Karpas-422 (cell line): ENCODE results near the gene TIE1. TPM values are rescaled to one million over a fixed set of nuclear protein-coding genes. Genes with fewer than 3 reads are reported as not detected.

Source experiments
- DNase-seq: peaks from one replicate; pipeline ENCODE4 v3.0.0-alpha.2; 2015
- H2AFZ ChIP-seq: fragments of 200-600 bp; sonication (generic); 2 replicates; pipeline ENCODE4 v1.6.1; 2014; ENCODE audit warnings: antibody characterized with exemption, low read length, mixed read lengths
- H3K27ac ChIP-seq: fragments of 200-600 bp; sonication (generic); 2 replicates; pipeline ENCODE4 v1.5.1; 2014; ENCODE audit warnings: mild to moderate bottlenecking, low read length, moderate library complexity
- H3K27me3 ChIP-seq: fragments of 200-600 bp; sonication (generic); 2 replicates; pipeline ENCODE4 v1.6.1; 2014; ENCODE audit warnings: low read length, mixed read lengths
- H3K36me3 ChIP-seq: fragments of 200-600 bp; sonication (generic); 2 replicates; pipeline ENCODE4 v1.6.1; 2014; ENCODE audit warnings: low read length, mixed read lengths; ENCODE audit not compliant: insufficient read depth
- H3K4me1 ChIP-seq: fragments of 200-600 bp; sonication (generic); 2 replicates; pipeline ENCODE4 v1.6.1; 2014; ENCODE audit warnings: mild to moderate bottlenecking, low read length, mixed read lengths
- H3K4me2 ChIP-seq: fragments of 200-600 bp; sonication (generic); 2 replicates; pipeline ENCODE4 v1.6.1; 2014; ENCODE audit warnings: low read length, low read depth, mild to moderate bottlenecking; ENCODE audit not compliant: poor library complexity, severe bottlenecking
- H3K4me3 ChIP-seq: fragments of 200-600 bp; sonication (generic); 2 replicates; pipeline ENCODE4 v1.5.1; 2014; ENCODE audit warnings: mild to moderate bottlenecking, antibody characterized with exemption, low read length, mixed read lengths
- H3K79me2 ChIP-seq: fragments of 200-600 bp; sonication (generic); 2 replicates; pipeline ENCODE4 v1.6.1; 2014; ENCODE audit warnings: mild to moderate bottlenecking, low read length, mixed read lengths
- H3K9ac ChIP-seq: fragments of 200-600 bp; sonication (generic); 2 replicates; pipeline ENCODE4 v1.6.0; 2014; ENCODE audit warnings: low read length
- H3K9me2 ChIP-seq: fragments of 200-600 bp; sonication (generic), shearing (Covaris generic); replicated peaks from 2 replicates; pipeline ENCODE4 v1.6.0; 2014; ENCODE audit warnings: mild to moderate bottlenecking, low read length, moderate library complexity; ENCODE audit not compliant: insufficient read depth
- H3K9me3 ChIP-seq: fragments of 300-700, 200-600 bp; sonication (generic); 2 replicates; pipeline ENCODE4 v1.6.1; 2014; ENCODE audit warnings: low read length, mixed read lengths
- H4K20me1 ChIP-seq: fragments of 200-600 bp; sonication (generic); 2 replicates; pipeline ENCODE4 v1.6.1; 2014; ENCODE audit warnings: mild to moderate bottlenecking, antibody characterized with exemption, low read length, low read depth; ENCODE audit not compliant: insufficient read depth
- total RNA-seq: library from RNA; depleted of rRNA; stranded (reverse); fragments of >200 nt; shearing (Covaris generic); gene quantifications from 2 replicates; pipeline ENCODE4 v1.2.3, GENCODE V29; 2014; ENCODE audit warnings: low replicate concordance

The TIE1 gene
- total RNA-seq, 1 experiment from 2014 or later, result not detected

DNA sequence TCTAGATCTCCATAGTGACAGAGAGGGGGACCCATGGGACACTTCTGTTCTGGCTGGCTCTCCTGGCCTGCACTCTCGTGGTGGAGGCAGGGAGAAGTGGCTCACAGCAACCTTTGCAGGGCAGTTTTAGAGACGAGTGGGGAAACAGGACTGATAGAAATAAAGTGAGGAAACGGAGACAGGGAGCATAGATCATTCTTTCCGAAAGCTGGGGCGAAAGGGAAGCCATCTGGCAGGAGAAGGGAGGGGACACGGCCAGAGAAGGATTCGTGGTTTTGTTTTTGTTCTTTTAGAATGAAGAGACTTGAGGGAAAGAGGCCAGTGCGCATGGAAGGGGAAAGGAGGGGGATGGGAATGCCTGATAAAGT lies 3.5 kb downstream of the TIE1 start:
- no peak overlapping the region for H3K27ac ChIP-seq
- no peaks in the 10 kb centered on the region for H4K20me1 ChIP-seq
- no peak overlapping the region for H3K9ac ChIP-seq
- no peak overlapping the region for H3K4me3 ChIP-seq
- no peaks in the 10 kb centered on the region for H3K79me2 ChIP-seq
- H3K9me3 ChIP-seq, result no peaks in the 10 kb centered on the region
- H2AFZ ChIP-seq, result no peak overlapping the region
- peaks cover 10% of the 10 kb centered on the region for H3K4me1 ChIP-seq
- no peaks in the 10 kb centered on the region for H3K27me3 ChIP-seq
- no peak for DNase-seq
- no peaks in the 10 kb centered on the region for H3K9me2 ChIP-seq
- no peaks in the 10 kb centered on the region for H3K36me3 ChIP-seq
- no peak overlapping the region for H3K4me2 ChIP-seq

DNA sequence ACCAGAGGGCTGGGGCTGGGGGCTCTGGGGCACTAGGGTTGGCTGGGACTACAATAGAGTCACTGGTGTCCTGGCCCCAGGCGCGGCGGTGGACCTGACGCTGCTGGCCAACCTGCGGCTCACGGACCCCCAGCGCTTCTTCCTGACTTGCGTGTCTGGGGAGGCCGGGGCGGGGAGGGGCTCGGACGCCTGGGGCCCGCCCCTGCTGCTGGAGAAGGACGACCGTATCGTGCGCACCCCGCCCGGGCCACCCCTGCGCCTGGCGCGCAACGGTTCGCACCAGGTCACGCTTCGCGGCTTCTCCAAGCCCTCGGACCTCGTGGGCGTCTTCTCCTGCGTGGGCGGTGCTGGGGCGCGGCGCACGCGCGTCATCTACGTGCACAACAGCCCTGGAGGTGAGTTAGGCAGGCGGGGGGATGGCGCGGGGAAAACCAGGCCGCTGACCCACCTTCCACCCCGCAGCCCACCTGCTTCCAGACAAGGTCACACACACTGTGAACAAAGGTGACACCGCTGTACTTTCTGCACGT lies 4.1 kb downstream of the TIE1 start:
- H3K9ac ChIP-seq, result no peak overlapping the region
- no peaks in the 10 kb centered on the region for H3K36me3 ChIP-seq
- peaks cover 10% of the 10 kb centered on the region for H3K4me1 ChIP-seq
- no peak overlapping the region for H3K27ac ChIP-seq
- DNase-seq, result no peak
- H4K20me1 ChIP-seq, result no peaks in the 10 kb centered on the region
- no peaks in the 10 kb centered on the region for H3K9me2 ChIP-seq
- no peaks in the 10 kb centered on the region for H3K79me2 ChIP-seq
- no peaks in the 10 kb centered on the region for H3K9me3 ChIP-seq
- H3K27me3 ChIP-seq, result no peaks in the 10 kb centered on the region
- no peak overlapping the region for H3K4me2 ChIP-seq
- no peak overlapping the region for H3K4me3 ChIP-seq
- H2AFZ ChIP-seq, result no peak overlapping the region

DNA sequence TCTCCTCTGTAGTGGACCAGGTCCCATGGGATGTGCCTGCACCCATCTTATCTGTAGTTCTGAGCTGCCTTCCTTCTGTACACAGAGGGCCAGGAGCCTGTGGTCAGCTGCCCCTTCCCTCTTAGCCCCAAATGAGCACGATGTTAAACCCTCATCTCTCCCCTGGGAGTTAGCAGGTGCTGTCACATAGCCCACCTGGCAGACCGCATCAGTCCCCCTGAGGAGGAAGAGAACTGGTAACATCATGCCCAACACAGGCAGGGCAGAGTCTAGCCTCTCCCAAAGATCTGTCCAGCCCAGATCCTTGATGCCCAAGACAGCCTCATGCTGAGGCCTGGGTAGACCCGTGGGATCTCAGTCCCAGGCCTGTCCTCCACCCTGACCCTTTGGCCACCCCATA lies 4.7 kb downstream of the TIE1 start:
- Histone ChIP-seq H3K9me3 (no peaks in the 10 kb centered on the region), H2AFZ (no peak overlapping the region), H3K4me1 (peaks cover 10% of the 10 kb centered on the region), H3K9ac (no peak overlapping the region), H3K79me2 (no peaks in the 10 kb centered on the region), H3K36me3 (no peaks in the 10 kb centered on the region), H3K4me2 (no peak overlapping the region), H3K27ac (no peak overlapping the region), H3K27me3 (no peaks in the 10 kb centered on the region), H3K4me3 (no peak overlapping the region), H4K20me1 (no peaks in the 10 kb centered on the region), H3K9me2 (no peaks in the 10 kb centered on the region)
- no peak for DNase-seq

- Histone ChIP-seq H2AFZ (no peak overlapping the region), H3K27me3 (no peaks in the 10 kb centered on the region), H3K4me3 (no peak overlapping the region), H3K27ac (no peak overlapping the region), H3K9me2 (no peaks in the 10 kb centered on the region), H4K20me1 (no peaks in the 10 kb centered on the region), H3K9ac (no peak overlapping the region), H3K9me3 (no peaks in the 10 kb centered on the region), H3K36me3 (no peaks in the 10 kb centered on the region), H3K79me2 (no peaks in the 10 kb centered on the region), H3K4me2 (no peak overlapping the region), H3K4me1 (peaks cover 10% of the 10 kb centered on the region)
- DNase-seq, result no peak
Measured at GRCh38 chr1:43305926-43306687, 5.3 kb downstream of the TIE1 start.

GRCh38 chr1:43306688-43307457 lies 6.1 kb downstream of the TIE1 start:
- no peaks in the 10 kb centered on the region for H4K20me1 ChIP-seq
- DNase-seq, result no peak
- H3K4me2 ChIP-seq, result no peak overlapping the region
- no peaks in the 10 kb centered on the region for H3K79me2 ChIP-seq
- H3K27ac ChIP-seq, result no peak overlapping the region
- H3K9me2 ChIP-seq, result no peaks in the 10 kb centered on the region
- H3K36me3 ChIP-seq, result no peaks in the 10 kb centered on the region
- no peak overlapping the region for H3K4me3 ChIP-seq
- H3K4me1 ChIP-seq, result peaks cover 10% of the 10 kb centered on the region
- H3K9ac ChIP-seq, result no peak overlapping the region
- H2AFZ ChIP-seq, result no peak overlapping the region
- H3K27me3 ChIP-seq, result no peaks in the 10 kb centered on the region
- H3K9me3 ChIP-seq, result no peaks in the 10 kb centered on the region

DNA sequence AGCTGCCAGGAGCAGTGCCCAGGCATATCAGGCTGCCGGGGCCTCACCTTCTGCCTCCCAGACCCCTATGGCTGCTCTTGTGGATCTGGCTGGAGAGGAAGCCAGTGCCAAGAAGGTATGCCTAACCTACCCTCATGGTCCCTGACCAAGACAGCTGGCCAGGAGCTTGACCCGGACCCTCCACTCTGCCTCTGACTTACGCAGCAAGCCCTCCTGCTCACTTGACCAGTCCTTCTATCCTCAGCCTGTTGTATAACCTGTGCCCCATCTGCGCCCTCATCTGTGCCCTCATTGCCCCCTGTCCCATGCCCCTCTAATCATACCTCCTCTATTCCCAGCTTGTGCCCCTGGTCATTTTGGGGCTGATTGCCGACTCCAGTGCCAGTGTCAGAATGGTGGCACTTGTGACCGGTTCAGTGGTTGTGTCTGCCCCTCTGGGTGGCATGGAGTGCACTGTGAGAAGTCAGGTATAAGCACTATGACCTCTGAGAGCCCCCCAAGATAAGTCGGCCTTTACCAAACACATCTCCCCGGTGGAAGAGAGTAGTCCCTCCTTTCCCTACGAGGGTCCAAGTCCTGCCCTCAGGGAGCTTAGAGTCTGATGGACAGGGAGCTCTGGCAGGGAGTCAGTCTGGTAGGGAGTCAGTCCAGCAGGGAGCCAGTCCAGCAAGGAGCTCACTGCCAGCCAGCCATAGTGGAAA lies 6.8 kb downstream of the TIE1 start:
- no peaks in the 10 kb centered on the region for H3K79me2 ChIP-seq
- no peak for DNase-seq
- H4K20me1 ChIP-seq, result no peaks in the 10 kb centered on the region
- H3K9ac ChIP-seq, result no peak overlapping the region
- H3K9me3 ChIP-seq, result no peaks in the 10 kb centered on the region
- H2AFZ ChIP-seq, result no peak overlapping the region
- no peak overlapping the region for H3K4me2 ChIP-seq
- no peaks in the 10 kb centered on the region for H3K27me3 ChIP-seq
- no peaks in the 10 kb centered on the region for H3K36me3 ChIP-seq
- no peak overlapping the region for H3K27ac ChIP-seq
- no peak overlapping the region for H3K4me3 ChIP-seq
- peaks cover 10% of the 10 kb centered on the region for H3K4me1 ChIP-seq
- H3K9me2 ChIP-seq, result no peaks in the 10 kb centered on the region

DNA sequence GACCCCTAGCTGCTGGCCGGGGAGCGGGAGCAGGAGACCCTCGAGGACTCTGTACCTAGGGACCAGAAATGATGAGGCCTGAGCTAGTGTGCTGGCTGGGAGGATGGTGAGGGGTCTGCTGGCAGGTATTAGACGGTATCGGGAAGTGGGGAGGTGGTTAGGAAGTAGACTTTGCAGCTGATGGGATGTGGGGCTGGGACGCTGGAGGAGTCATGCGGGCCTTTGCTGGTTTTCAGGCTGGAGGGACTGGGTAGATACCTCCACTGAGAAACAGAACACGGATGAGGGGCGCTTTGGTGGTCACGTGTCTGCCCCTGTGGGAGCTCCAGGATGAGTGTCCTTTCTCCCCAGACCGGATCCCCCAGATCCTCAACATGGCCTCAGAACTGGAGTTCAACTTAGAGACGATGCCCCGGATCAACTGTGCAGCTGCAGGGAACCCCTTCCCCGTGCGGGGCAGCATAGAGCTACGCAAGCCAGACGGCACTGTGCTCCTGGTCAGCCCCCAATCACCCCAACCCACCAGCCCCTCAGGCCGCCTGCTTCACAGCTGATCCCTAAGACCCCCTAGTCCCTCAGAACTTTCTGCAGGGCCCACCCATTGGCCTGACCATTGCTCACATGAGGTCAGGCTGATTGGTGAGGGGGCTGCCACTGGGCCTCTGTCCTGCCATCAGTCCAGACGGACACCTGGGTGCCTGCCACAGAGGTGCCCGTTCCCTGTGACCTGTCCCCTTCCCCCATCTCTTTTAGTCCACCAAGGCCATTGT lies 8.0 kb downstream of the TIE1 start:
- Histone ChIP-seq H3K27ac (no peak overlapping the region), H3K4me3 (no peak overlapping the region), H3K27me3 (no peaks in the 10 kb centered on the region), H4K20me1 (no peaks in the 10 kb centered on the region), H2AFZ (no peak overlapping the region), H3K4me2 (no peak overlapping the region), H3K9me2 (no peaks in the 10 kb centered on the region), H3K9me3 (no peaks in the 10 kb centered on the region), H3K36me3 (no peaks in the 10 kb centered on the region), H3K9ac (no peak overlapping the region), H3K79me2 (no peaks in the 10 kb centered on the region), H3K4me1 (peaks cover 10% of the 10 kb centered on the region)
- no peak for DNase-seq
